ENCODE data around the gene PCDHA13. TPM values are rescaled to one million over a fixed set of nuclear protein-coding genes. Genes with fewer than 3 reads are reported as not detected.

Gene PCDHA13
- total and polyA plus RNA-seq, 10 of the 15 experiments (the other 5 are each of a cell fraction or from before 2014, with no cell fraction given), result not detected

GRCh38 chr5:140857987-140858240, 24.0 kb upstream of the PCDHA13 start:
- in situ Hi-C loops (cut with MboI), result no loop called here
- intact Hi-C loops (cut with micrococcal nuclease; ENCODE audit: unreplicated experiment), result no loop called here

DNA sequence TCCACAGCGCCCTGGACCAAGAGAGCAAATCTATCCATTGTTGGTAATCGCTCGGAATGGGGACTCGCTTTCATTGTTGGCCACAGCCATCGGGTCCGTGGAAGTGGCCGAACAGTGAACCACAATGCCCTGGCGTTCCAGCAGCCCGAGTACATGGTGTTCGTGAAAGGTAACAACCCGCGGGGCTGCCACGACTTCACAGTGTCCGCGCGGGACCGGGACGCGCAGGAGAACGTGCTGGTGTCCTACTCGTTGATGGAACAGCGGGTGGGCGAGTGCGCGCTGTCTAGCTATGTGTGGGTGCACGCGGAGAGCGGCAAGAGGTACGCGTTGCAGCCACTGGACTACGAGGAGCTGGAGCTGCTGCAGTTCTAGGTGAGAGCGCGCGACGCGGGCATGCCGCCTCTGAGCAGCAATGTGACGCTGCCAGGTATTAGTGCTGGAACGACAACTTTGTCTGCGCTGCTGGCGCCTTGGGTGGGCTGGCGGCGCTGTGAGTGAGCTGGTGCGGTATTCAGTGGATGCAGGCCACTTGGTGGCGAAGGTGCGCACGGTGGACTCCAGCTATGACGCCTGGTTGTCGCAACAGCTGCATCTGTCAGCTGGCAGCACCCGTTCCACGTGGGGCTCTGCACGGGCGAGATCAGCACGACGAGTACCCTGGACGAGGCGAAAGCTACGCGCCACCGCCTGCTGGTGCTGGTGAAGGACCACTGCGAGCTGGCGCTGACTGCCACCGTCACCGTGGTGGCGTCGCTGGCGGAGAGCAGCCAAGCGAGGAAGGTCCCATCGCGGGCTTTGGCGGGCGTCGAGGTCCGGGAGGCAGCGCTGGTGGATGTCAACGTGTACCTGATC, 19.3 kb upstream of the PCDHA13 start:
- H3K4me2 ChIP-seq (ENCODE audit: control insufficient read depth, insufficient read depth), result no peak overlapping the region
- H3K4me1 ChIP-seq (ENCODE audit: control insufficient read depth, insufficient read depth, low read length), result no peaks in the 10 kb centered on the region
- FAIRE-seq, result no peak
- ChIA-PET CTCF (no interaction called here), SMC1A (ENCODE audit: uncharacterized antibody, unreplicated experiment) (no interaction called here), POLR2A (no interaction called here), RAD21 (ENCODE audit: unreplicated experiment) (no interaction called here)
- H3K9ac ChIP-seq (ENCODE audit: control insufficient read depth, insufficient read depth, low read length), result no peak overlapping the region
- BruUV-seq (replicated peaks), result no TSS peak
- WGBS (ENCODE audit: insufficient coverage, insufficient replicate concordance, low lambda C conversion rate, missing lambda C conversion rate), result 82% methylated on average over 62 of the region's 76 CpGs
- no peak overlapping the region for H3K27ac ChIP-seq (ENCODE audit: control insufficient read depth, insufficient read depth)
- H3K4me3 ChIP-seq, result no peak overlapping the region
- in situ Hi-C loops (cut with MboI) (no loop called here), intact Hi-C loops (cut with micrococcal nuclease; ENCODE audit: unreplicated experiment) (no loop called here)
- ATAC-seq, result no peak
- no peak for DNase-seq (ENCODE audit: low read depth, low spot score)
- no peaks in the 10 kb centered on the region for H4K20me1 ChIP-seq (ENCODE audit: control insufficient read depth, insufficient read depth)
- H3K36me3 ChIP-seq (ENCODE audit: control insufficient read depth in 2 of 2, insufficient read depth in 2 of 2, low read length in 1 of 2), result no peaks in the 10 kb centered on the region
- H2AFZ ChIP-seq (ENCODE audit: control insufficient read depth, low read depth, low read length), result no peak overlapping the region
- H3K27me3 ChIP-seq (replicated peaks in 1 of 2; ENCODE audit: control insufficient read depth in 2 of 2, insufficient read depth in 2 of 2, low read length in 1 of 2), result no peaks in the 10 kb centered on the region
- no peaks in the 10 kb centered on the region; the same call in 2 of the 3 replicates for H3K9me3 ChIP-seq (replicated peaks; ENCODE audit: control insufficient read depth, insufficient read depth, low read length)
- no peaks in the 10 kb centered on the region for H3K79me2 ChIP-seq (ENCODE audit: control insufficient read depth, insufficient read depth, low read length)
- TF ChIP-seq ZNF384 (IDR thresholded peaks at IDR 0.05; ENCODE audit: borderline replicate concordance, low read depth, low read length) (no peak), ZBTB4 (CRISPR knock-in tag; IDR thresholded peaks at IDR 0.05) (no peak), SRF (IDR thresholded peaks at IDR 0.05; ENCODE audit: low read depth in 2 of 2, low read length in 2 of 2) (no peak), SMARCA5 (IDR thresholded peaks at IDR 0.05) (no peak), CHD2 (IDR thresholded peaks at IDR 0.05; ENCODE audit: borderline replicate concordance, low read depth, low read length) (no peak), ETV6 (conservative IDR thresholded peaks at IDR 0.05 in 1 of 2, IDR thresholded peaks at IDR 0.05 in 1 of 2; ENCODE audit: borderline replicate concordance in 1 of 2, low read depth in 1 of 2) (no peak), STAT1 (conservative IDR thresholded peaks at IDR 0.05) (no peak)
- TF ChIP-seq, protein P1, sequence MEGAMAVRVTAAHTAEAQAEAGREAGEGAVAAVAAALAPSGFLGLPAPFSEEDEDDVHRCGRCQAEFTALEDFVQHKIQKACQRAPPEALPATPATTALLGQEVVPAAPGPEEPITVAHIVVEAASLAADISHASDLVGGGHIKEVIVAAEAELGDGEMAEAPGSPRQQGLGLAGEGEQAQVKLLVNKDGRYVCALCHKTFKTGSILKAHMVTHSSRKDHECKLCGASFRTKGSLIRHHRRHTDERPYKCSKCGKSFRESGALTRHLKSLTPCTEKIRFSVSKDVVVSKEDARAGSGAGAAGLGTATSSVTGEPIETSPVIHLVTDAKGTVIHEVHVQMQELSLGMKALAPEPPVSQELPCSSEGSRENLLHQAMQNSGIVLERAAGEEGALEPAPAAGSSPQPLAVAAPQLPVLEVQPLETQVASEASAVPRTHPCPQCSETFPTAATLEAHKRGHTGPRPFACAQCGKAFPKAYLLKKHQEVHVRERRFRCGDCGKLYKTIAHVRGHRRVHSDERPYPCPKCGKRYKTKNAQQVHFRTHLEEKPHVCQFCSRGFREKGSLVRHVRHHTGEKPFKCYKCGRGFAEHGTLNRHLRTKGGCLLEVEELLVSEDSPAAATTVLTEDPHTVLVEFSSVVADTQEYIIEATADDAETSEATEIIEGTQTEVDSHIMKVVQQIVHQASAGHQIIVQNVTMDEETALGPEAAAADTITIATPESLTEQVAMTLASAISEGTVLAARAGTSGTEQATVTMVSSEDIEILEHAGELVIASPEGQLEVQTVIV (IDR thresholded peaks at IDR 0.05; ENCODE audit: borderline replicate concordance, partially characterized antibody), result no peak

More at GRCh38 chr5:140857987-140858240, 24.0 kb upstream of the PCDHA13 start:
- ATAC-seq, result no peak
- TF ChIP-seq RAD21 (IDR thresholded peaks at IDR 0.05; ENCODE audit: insufficient read depth, low read depth, low read length) (no peak), SIN3A (IDR thresholded peaks at IDR 0.05; ENCODE audit: low read depth, low read length) (no peak), BHLHE40 (IDR thresholded peaks at IDR 0.05; ENCODE audit: borderline replicate concordance in 1 of 2, low read depth in 2 of 2, low read length in 1 of 2) (no peak)
- H3K27ac ChIP-seq (ENCODE audit: control insufficient read depth, insufficient read depth), result no peak overlapping the region
- H3K27me3 ChIP-seq (replicated peaks in 1 of 2; ENCODE audit: control insufficient read depth in 2 of 2, insufficient read depth in 2 of 2, low read length in 1 of 2), result no peaks in the 10 kb centered on the region
- no peak overlapping the region for H3K4me3 ChIP-seq
- no peak overlapping the region for H2AFZ ChIP-seq (ENCODE audit: control insufficient read depth, low read depth, low read length)
- no peaks in the 10 kb centered on the region for H3K36me3 ChIP-seq (ENCODE audit: control insufficient read depth in 2 of 2, insufficient read depth in 2 of 2, low read length in 1 of 2)
- no peaks in the 10 kb centered on the region for H3K79me2 ChIP-seq (ENCODE audit: control insufficient read depth, insufficient read depth, low read length)
- H3K4me2 ChIP-seq (ENCODE audit: control insufficient read depth, insufficient read depth), result no peak overlapping the region
- H3K9me3 ChIP-seq (replicated peaks; ENCODE audit: control insufficient read depth, insufficient read depth, low read length), result no peaks in the 10 kb centered on the region; the same call in 2 of the 3 replicates
- no peak for FAIRE-seq
- DNase-seq (ENCODE audit: low read depth, low spot score), result no peak
- WGBS (ENCODE audit: insufficient coverage, insufficient replicate concordance, low lambda C conversion rate, missing lambda C conversion rate), result 82% methylated on average over 18 of the region's 22 CpGs
- BruUV-seq (replicated peaks), result no TSS peak
- no peaks in the 10 kb centered on the region for H4K20me1 ChIP-seq (ENCODE audit: control insufficient read depth, insufficient read depth)
- SMC1A ChIA-PET (ENCODE audit: uncharacterized antibody, unreplicated experiment), result no interaction called here
- CTCF ChIA-PET, result no interaction called here
- H3K9ac ChIP-seq (ENCODE audit: control insufficient read depth, insufficient read depth, low read length), result no peak overlapping the region
- RAD21 ChIA-PET (ENCODE audit: unreplicated experiment), result no interaction called here
- H3K4me1 ChIP-seq (ENCODE audit: control insufficient read depth, insufficient read depth, low read length), result no peaks in the 10 kb centered on the region
- POLR2A ChIA-PET, result no interaction called here
